Epithelial cell of esophagus (primary cell): ENCODE results near the gene MTX1.

ENCODE experiments used
- DNase-seq: peaks from one replicate; pipeline ENCODE4 v3.0.0; 2010; ENCODE audit warnings: low read depth
- H3K4me3 ChIP-seq: 2 replicates; pipeline ENCODE4 v1.5.1; 2011; ENCODE audit warnings: mild to moderate bottlenecking, low read length, control low read depth
- CTCF ChIP-seq: IDR thresholded peaks from 2 replicates; pipeline ENCODE4 v1.5.1; 2011; ENCODE audit warnings: low read depth, mild to moderate bottlenecking, low read length, control low read depth, inconsistent platforms; ENCODE audit not compliant: insufficient read depth; ENCODE audit errors: missing control alignments

MTX1 gene

DNA sequence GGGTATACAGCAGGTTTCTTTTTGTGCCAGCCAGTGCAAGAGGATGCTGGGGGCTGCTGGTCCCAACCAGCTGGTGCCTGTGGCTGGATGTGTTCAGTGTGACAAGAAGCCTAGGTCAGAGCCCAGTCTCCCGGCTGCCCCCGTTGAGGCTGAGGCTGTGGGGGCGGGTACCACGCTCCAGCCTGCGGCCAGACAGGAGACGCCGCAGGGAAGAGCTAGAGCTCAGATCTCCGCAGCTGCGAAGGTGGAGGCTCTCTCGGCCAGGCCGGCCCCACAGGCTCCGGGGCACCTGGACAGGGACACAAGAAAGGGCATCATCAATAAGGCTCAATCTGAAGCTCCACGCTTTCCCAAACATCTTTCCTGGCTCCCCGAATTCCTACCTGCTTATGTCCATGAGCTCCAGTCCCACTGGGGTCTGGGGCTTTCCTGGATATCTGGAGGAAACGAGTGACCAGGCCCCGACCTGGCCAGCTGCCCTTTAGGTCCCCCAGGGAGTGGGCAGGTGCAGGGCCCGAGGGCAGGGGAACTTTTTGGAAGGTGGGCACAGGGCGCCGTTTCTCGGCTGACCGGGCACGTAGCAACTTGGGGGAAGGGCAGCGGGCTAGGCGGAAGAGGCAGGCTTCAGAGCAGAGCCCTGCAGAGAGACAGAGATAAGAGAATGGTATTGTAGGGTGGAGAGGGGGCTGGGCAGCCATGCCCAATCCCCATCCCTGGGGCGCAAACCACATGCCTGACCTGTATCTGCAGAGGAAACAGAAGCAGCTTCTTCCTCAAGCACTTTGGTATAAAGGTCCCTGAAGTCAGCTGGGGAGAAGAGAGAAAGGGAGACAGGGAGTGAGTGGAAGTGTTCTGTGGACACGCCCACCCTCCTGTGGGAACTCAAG lies 39.4 kb downstream of the MTX1 start:
- DNase-seq: no peak
- no peak for TF ChIP-seq CTCF
- H3K4me3 ChIP-seq: no peak overlapping the region

- peak overlapping the region; percentile 16 for H3K4me3 ChIP-seq
- no peak for DNase-seq
- TF ChIP-seq CTCF: no peak
Observed at GRCh38 chr1:155250246-155250632, 41.7 kb downstream of the MTX1 start.

DNA sequence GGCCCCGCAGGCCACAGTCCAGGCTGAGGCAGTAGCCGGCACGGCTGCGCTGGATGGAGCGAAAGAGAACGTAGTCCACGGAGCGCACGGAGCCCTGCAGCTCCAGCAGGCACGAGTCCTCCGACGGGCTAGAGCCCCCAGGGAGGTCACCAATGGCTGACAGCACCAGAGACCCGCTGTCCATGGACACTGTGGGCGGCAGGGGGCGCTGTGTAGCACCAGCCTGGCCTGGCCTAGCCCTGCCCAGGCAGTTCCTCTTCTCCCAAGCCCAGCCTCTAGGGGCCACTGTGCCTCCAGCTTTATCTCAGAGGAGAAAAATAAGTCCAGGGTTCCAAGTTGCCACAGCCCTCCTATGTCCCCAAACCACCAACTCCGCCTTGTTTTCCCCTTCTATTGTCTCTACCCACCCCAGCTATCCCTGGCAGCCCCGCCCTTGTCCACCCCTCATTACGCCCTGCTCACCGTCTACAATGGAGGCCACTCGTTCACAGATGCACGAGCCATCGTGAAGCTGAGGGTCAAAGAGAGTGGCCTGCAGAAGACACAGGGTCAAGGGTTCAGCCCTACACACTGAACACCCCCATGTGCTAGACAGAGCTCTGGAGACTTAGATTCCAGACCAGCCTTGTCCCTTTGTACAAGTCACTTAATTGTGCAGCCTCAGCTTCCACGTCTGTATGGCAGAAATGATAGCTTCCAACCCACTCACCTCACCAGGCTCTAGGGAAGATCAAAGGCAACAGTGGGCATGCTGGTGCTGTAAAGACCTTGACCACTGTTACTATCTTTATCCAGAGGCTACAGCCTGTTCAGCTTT lies 42.3 kb downstream of the MTX1 start:
- peak; percentile 90 for DNase-seq
- peak; percentile 99 for TF ChIP-seq CTCF
- peak overlapping the region; percentile 16 for H3K4me3 ChIP-seq

GRCh38 chr1:155251566-155251965 lies 43.1 kb downstream of the MTX1 start:
- H3K4me3 ChIP-seq: no peak overlapping the region
- TF ChIP-seq CTCF: no peak
- DNase-seq: no peak

DNA sequence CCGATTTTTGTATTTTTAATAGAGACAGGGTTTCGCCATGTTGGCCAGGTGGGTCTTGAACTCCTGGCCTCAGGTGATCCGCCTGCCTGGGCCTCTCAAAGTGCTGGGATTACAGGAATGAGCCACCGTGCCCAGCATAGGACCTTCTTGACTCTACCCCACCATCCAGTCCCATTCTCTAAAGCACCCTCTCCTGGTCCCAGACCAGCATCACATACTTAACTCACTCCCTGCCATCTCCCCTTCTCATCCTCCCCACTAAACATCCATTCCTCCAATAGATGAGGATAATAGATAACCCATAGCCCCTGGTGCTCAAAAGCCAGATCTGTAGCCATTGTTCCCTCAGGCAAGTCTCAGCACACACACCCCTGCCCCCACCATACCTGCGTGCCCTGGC lies 44.7 kb downstream of the MTX1 start:
- peak; percentile 15 for TF ChIP-seq CTCF
- H3K4me3 ChIP-seq: peak overlapping the region; percentile 76
- DNase-seq: no peak

GRCh38 chr1:155253797-155254196 lies 45.3 kb downstream of the MTX1 start:
- TF ChIP-seq CTCF: no peak
- peak; percentile 44 for DNase-seq
- peak overlapping the region; percentile 76 for H3K4me3 ChIP-seq
